Measurements from ENCODE around the gene ANO7. TPM values are rescaled to one million over a fixed set of nuclear protein-coding genes. Genes with fewer than 3 reads are reported as not detected.

ANO7 gene
- total and polyA plus RNA-seq, 2 of the 8 experiments (the other 6 are each of a cell fraction or from before 2014, with no cell fraction given): 3.2 to 6.9 TPM

DNA sequence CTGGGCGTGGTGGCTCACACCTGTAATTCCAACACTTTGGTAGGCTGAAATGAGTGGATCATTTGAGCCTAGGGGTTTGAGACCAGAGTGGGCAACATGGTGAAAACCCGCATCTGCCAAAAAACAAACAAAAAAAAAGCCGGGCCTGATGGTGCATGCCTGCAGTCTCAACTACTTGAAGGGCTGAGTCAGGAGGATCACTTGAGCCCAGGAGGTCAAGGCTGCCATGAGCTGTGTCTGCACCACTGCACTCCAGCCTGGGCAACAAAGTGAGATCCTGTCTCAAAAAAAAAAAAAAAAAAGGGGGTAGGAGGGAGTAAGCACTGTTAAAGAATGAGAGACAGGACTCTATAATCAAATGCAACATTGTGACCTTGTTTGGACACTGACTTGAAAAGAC is 72.4 kb downstream of the ANO7 start:
- whole genome bisulfite sequencing, 2 experiments (ENCODE audit: extremely low coverage in 1 of 2, insufficient coverage in 1 of 2, insufficient read length in 1 of 2, insufficient replicate concordance in 2 of 2, low coverage in 1 of 2, low lambda C conversion rate in 2 of 2, missing lambda C conversion rate in 1 of 2): 92% methylated on average over 3 of the region's 3 CpGs; no CpG with 5 or more reads in 1 of the 2 experiments
- H3K14ac ChIP-seq (ENCODE audit: insufficient read length): no peak overlapping the region
- no peak overlapping the region for H3K56ac ChIP-seq (replicated peaks; ENCODE audit: insufficient read length, low read depth, low read length)
- H3K18ac ChIP-seq (ENCODE audit: extremely low read depth, low read length): no peak overlapping the region
- TF ChIP-seq POU5F1 (IDR thresholded peaks at IDR 0.05; ENCODE audit: low read depth, low read length) (no peak), ZNF274 (IDR thresholded peaks at IDR 0.05; ENCODE audit: borderline replicate concordance, extremely low read depth, low read length) (no peak), EP300 (IDR thresholded peaks at IDR 0.05; ENCODE audit: borderline replicate concordance in 1 of 2, low read depth in 2 of 2, low read length in 2 of 2) (no peak), TEAD4 (IDR thresholded peaks at IDR 0.05; ENCODE audit: low read depth, low read length) (no peak), SUZ12 (IDR thresholded peaks at IDR 0.05; ENCODE audit: low read length) (no peak), CTBP2 (IDR thresholded peaks at IDR 0.05; ENCODE audit: borderline replicate concordance, insufficient read depth, insufficient read length, low read length) (no peak), SAP30 (IDR thresholded peaks at IDR 0.05; ENCODE audit: insufficient read depth, insufficient replicate concordance, low read length) (no peak), HDAC6 (IDR thresholded peaks at IDR 0.05; ENCODE audit: low read depth, low read length) (no peak), PHF8 (conservative IDR thresholded peaks at IDR 0.05; ENCODE audit: low read depth, low read length) (no peak)
- TF ChIP-seq, protein P1, sequence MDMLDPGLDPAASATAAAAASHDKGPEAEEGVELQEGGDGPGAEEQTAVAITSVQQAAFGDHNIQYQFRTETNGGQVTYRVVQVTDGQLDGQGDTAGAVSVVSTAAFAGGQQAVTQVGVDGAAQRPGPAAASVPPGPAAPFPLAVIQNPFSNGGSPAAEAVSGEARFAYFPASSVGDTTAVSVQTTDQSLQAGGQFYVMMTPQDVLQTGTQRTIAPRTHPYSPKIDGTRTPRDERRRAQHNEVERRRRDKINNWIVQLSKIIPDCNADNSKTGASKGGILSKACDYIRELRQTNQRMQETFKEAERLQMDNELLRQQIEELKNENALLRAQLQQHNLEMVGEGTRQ (IDR thresholded peaks at IDR 0.05; ENCODE audit: low read length): no peak
- H4K91ac ChIP-seq (replicated peaks; ENCODE audit: insufficient read length, low read length): no peak overlapping the region
- no peak overlapping the region for H2AK5ac ChIP-seq (ENCODE audit: low read depth, low read length)
- H4K5ac ChIP-seq (ENCODE audit: insufficient read length, low read depth, low read length): no peak overlapping the region
- no peak overlapping the region for H4K8ac ChIP-seq (ENCODE audit: extremely low read depth, insufficient read depth, low read length)
- no peak overlapping the region for H2BK5ac ChIP-seq (ENCODE audit: low read depth, low read length)
- H3K23ac ChIP-seq (ENCODE audit: insufficient read length): no peak overlapping the region
- no peak overlapping the region for H2BK120ac ChIP-seq (replicated peaks; ENCODE audit: low read depth, low read length)
- no peak overlapping the region for H2BK12ac ChIP-seq (ENCODE audit: low read depth, low read length)
- no peak overlapping the region for H2BK20ac ChIP-seq (ENCODE audit: low read length)
- DNase-seq (ENCODE audit: low read depth in 1 of 2, low spot score in 2 of 2) (no peak), FAIRE-seq (no peak)
- H3K79me1 ChIP-seq (ENCODE audit: low read depth, low read length): peaks cover 8% of the 10 kb centered on the region; the same call in 1 of the 2 replicates
- ChIA-PET CTCF (ENCODE audit: partially characterized antibody) (interaction anchor here (0.7 to 1.3 kb wide), 3 partner anchors 9 to 137 kb away, joined by 3 to 4 read pairs (median 3); no protein-coding TSS in a partner anchor), POLR2A (ENCODE audit: partially characterized antibody) (no interaction called here)
- no peak overlapping the region for H3K4ac ChIP-seq (replicated peaks; ENCODE audit: insufficient read length, low read depth, low read length)
- H3K9me3 ChIP-seq (ENCODE audit: insufficient read depth in 2 of 2, low read depth in 1 of 2, low read length in 1 of 2): no peaks in the 10 kb centered on the region
- H4K20me1 ChIP-seq (replicated peaks in 1 of 2; ENCODE audit: control insufficient read depth in 1 of 2, insufficient read depth in 2 of 2, low read length in 2 of 2): peaks cover 7 to 23% of the 10 kb centered on the region in 2 experiments
- H2BK15ac ChIP-seq (ENCODE audit: low read length): no peak overlapping the region
- H3K4me1 ChIP-seq (replicated peaks in 1 of 4; ENCODE audit: control insufficient read depth in 3 of 4, insufficient read depth in 4 of 4, low read length in 3 of 4): no peaks in the 10 kb centered on the region
- H3K23me2 ChIP-seq (ENCODE audit: low read depth, low read length): no peaks in the 10 kb centered on the region
- H3K9ac ChIP-seq (replicated peaks in 1 of 4; ENCODE audit: extremely low read depth in 1 of 4, low read depth in 3 of 4, low read length in 3 of 4): no peak overlapping the region
- H3K79me2 ChIP-seq (ENCODE audit: control insufficient read depth in 1 of 2, insufficient read depth in 2 of 2, low read length in 2 of 2): no peaks in the 10 kb centered on the region
- no peak overlapping the region for H2AFZ ChIP-seq (ENCODE audit: low read length)
- no peak overlapping the region for H3K4me2 ChIP-seq (ENCODE audit: insufficient read depth in 1 of 2, low read depth in 2 of 2, low read length in 2 of 2)
- no peak overlapping the region for H3K27ac ChIP-seq (ENCODE audit: low read depth, low read length)
- H3K4me3 ChIP-seq (ENCODE audit: extremely low read depth in 1 of 4, insufficient read depth in 2 of 4, low read depth in 3 of 4, low read length in 4 of 4): no peak overlapping the region
- no peaks in the 10 kb centered on the region for H3K27me3 ChIP-seq (replicated peaks in 1 of 4; ENCODE audit: control insufficient read depth in 3 of 4, extremely low read depth in 1 of 4, insufficient read depth in 3 of 4, low read length in 3 of 4)
- peaks cover 28 to 79% (median 43%) of the 10 kb centered on the region in 4 experiments for H3K36me3 ChIP-seq (ENCODE audit: control insufficient read depth in 2 of 4, insufficient read depth in 4 of 4, low read length in 3 of 4)
